Skin of body (tissue), 2 donors: ENCODE data around the gene CHAF1B. TPM values are rescaled to one million over a fixed set of nuclear protein-coding genes. Genes with fewer than 3 reads are reported as not detected.

Source experiments
- DNase-seq: peaks from one replicate; lab custom pipeline; 2025; lab: John Stamatoyannopoulos, UW
- total RNA-seq: library from RNA; depleted of rRNA; stranded (reverse); fragments of >200 nt; gene quantifications from one replicate; pipeline ENCODE4 v1.2.3, GENCODE V29; 2014

Gene CHAF1B
- total RNA-seq, 1 donor from 2014 or later = 1.6 TPM

DNA sequence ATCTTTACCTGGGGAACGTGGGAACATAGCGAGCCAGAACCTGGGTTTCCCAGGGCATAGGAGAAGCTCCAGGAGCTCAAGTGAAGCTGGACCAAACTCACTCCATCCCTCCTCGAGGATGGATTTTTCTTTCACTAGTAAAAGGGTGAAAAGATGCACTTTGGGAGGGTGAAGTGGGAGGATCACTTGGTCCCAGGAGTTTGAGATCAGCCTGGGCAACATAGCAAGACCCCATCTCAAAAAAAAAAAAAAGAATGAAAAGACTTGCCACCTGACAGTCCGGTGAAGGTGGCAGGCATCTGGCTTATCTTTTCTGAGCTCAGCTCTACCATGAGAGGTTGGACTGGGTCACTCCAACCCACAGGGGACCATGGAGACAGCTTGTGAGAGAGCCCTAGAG, 42.3 kb downstream of the CHAF1B start:
- DNase-seq = no peak

DNA sequence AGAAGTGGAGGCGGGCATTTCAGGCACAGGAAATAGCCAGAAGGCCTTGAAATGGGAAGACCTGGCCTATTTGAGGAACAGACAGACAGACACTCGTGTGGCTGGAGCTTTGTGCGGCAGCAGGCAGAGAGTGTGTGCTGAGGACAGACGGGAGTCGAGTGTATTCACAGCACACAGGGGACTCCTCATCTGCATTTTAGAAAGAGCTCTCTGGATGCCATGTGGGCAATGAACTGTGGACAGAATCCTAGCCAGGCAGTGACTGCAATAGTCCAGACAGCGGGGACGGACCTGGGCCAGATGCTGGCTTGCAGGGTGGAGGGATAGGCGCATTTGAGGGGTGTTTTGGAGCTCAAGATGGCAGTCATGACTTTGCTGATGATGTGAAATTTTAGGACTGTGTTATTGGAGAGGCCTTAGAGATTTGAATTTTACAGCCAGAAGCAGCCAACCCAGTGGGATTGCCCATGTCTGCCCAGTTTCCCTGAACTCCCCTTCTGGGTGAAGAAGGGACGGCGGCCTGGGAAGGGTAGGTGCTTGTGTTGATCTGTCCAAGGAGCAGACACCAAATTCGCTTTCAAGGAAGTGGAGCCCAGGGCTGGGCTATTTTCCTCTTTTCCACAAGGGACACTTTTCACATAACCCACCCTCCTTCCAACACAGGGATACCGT, 43.7 kb downstream of the CHAF1B start:
- DNase-seq = no peak

DNA sequence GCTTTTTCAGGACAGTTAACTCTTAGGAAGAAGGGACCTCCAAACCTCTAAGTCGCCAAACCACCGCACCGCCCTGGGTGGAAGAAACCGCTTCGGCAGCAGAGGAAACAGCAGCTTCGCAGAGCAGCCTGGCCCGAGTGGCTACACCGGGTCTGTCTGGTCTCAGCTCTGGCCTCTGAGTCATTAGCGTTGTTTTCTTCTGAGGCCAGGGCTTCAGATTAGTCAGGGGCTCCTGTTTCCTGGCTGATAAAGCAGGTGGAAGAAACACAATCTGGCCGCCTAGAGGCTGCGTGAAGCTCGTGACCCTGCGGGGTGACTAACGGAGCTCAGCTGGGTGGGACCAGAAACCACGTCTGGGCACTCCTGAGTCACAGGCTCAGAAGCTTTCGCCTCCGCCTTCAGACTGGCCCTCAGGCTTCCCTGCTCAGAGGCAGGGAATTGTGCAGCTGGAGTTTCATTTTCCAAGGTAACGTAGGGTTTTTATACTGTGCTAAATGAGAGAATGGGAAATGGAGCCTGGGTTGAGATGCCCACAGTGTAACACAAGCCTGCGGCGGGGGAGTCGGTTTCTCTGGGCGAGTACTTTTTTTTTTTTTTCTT, 44.9 kb downstream of the CHAF1B start:
- DNase-seq = no peak

DNA sequence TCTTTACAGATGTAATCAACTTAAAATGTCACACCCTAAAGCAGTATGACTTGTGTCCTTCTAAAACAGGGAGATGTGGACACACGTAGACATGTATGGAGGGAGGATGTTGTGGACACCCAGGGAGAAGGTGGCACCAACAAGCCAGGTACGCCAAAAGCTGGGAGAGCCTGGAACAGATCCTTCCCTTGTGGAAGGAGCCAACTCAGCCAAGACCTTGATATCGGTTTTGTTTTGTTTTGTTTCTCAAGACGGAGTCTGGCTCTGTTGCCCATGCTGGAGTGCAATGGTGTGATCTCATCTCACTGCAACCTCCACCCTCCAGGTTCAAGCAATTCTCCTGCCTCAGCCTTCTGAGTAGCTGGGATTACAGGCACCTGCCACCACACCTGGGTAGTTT, 45.6 kb downstream of the CHAF1B start:
- DNase-seq = no peak

DNA sequence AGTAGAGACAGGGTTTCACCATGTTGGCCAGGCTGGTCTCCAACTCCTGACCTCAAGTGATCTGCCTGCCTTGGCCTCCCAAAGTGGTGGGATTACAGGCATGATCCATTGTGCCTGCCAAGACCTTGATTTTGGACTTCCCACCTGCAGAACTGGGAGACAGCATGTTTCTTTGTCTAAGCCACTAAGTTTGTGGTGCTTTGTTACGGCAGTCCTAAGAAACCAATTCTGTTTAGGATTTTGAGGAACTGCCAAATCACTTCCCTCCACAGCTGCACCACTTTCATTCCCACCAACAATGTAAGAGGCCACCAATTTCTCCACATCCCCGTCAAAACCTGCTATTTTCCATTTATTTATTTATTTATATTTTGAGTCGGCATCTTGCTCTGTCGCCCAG, 46.1 kb downstream of the CHAF1B start:
- no peak for DNase-seq

DNA sequence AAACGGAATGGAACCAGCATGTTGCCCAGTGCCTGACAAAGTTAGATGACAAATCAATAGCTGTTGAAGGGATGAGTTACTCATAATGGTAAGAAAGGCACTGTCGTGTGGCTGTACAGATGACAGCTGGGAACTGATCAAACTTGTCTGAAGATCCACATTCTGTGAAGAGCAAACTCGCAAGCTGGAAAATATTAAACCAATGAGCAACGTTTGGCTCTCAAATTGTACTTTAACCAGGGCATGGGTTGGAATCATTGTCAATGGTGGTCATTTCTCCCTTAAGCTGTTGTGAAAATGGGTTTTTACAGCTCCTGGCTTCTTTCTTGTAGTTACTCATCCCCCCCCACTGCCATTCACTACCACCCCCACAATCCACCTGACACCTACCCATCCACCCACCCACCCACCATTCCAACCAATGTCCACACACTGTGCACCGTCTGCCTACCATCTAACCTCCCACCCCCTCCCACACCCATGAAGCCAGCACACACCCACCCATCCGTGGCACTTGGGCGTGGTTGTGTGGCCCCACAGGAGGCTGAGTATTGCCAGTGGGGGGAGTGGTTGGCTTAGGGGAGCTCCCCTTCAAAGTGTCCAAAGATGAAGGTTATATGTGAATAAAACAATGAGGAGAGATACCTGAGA, 48.0 kb downstream of the CHAF1B start:
- DNase-seq = no peak

DNA sequence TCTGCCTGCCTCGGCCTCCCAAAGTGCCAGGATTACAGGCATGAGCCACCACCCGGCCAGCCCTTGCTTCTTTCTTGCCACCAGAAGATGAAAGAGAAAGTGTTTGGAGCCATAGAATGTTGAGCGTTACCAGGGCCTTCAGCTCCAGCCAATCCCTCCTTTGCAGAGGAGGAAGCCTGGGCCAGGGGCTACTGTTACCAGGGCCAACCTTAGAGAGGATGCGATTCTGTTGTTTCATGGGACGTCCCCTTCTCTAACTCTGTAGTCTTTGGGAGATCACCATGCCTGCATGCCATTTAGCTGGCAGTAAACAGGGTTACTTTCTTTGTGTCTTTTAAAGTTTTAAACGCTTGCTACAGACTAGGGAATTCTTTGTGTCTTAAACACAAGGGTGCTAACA, 49.0 kb downstream of the CHAF1B start:
- DNase-seq = no peak

DNA sequence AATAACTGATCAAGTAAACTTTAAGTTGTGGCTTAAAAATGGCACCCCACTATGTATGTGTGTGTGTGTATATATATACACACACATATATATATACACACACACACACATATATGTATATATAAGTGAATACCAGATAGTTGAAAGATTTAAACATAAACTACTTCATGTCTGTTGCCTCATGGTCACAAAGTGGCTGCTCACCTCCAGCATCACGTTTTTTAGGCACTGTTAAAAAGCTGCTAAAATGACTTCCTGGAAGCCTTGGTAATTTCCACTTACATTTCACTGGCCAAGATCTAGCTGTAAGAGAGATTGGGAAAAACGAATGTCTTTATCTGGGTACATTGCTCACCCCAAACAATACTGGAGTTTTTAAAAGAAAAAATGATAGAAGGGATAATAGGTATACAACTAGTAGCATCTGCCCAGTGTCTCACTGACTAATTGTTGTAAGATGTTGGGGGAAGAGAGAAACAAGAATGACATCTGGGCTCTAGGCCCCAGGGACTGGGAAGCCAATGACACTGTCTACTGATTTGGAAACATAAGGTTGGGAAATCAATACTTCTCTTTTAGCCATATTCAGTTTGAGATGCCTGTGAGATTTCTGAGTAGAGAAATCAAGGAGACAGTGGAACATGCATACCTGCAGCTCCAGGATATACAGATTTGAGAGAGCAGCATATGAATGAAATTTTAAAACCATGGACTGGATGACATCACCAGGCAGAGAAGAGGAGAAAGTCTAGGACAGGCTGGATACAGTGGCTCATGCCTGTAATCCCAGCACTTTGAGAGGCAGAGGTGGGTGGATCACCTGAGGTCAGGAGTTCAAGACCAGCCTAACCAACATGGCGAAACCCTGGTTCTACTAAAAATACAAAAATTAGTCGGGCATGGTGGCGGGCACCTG, 51.9 kb downstream of the CHAF1B start:
- DNase-seq = no peak

DNA sequence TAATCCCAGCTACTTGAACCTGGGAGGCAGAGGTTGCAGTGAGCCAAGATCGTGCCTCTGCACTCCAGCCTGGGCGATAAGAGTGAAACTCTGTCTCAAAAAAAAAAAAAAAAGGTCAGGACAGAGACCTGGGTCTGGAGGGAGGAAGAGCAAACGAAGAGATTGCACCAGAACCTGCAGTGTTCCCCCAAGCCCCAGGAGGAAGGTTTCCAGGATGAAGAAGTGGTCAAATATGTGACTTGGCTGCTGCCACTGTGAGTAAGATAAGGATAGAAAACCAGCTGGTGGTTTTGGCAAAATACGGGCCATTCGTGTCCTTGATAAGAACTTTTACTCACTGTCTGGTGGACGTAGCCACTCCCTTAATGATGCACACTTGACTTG, 52.5 kb downstream of the CHAF1B start:
- no peak for DNase-seq

DNA sequence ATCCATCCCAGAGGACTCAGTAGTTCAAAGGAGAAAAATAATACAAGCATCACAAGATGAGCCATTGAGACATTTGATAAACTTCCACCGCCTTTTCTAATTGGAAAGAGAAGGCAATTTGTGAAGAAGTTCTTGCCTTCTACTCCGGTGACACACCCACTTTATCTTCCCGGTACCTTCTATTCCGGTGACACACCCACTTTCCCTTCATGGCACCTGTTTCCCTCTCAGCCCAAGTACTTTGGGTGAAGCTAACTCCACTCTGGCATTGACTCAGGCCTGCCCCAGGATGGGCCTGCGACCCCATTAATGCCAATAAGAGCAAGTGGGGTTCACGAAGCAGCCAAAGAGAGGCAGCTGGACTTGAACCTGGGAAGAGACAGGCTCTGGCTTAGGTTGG, 56.5 kb downstream of the CHAF1B start:
- no peak for DNase-seq

DNA sequence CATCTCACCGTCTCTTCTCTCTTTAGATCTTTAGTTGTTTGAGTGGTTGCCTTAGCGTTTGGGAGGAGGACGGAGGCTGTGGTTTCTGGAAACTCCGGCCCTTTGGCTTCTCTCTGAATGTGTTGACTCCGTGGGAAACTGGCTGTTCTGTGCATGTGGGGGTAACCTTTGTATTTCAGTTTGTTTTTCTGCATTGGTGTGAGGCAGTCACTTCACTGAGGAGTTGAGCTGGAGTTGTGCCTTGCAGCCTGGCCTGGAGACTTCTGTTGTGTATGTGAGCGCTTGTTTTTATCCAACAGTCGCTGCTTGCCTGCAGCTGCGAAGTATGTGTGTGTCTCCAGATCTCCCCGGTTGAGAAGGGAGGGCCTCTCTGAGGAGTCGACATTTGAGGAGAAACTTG, 61.1 kb downstream of the CHAF1B start:
- no peak for DNase-seq

DNA sequence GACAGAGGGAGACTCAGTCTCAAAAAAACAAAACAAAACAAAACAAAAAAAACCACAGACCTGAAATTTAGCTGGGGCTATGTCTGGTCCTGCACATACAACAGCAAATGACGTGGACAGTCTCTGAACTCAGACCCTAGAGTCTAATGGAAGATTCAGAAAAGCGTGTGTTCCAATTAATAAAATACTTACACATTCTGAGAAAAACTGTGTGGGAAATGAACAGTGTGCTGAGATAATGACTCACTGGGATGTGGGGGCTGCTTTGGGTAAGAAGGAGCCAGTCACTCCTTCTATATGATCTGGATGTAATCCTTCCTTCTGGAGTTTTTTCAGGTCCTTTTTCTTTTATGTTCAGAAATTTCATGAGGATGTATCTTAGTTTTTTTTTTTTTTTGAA, 65.3 kb downstream of the CHAF1B start:
- DNase-seq = no peak

DNA sequence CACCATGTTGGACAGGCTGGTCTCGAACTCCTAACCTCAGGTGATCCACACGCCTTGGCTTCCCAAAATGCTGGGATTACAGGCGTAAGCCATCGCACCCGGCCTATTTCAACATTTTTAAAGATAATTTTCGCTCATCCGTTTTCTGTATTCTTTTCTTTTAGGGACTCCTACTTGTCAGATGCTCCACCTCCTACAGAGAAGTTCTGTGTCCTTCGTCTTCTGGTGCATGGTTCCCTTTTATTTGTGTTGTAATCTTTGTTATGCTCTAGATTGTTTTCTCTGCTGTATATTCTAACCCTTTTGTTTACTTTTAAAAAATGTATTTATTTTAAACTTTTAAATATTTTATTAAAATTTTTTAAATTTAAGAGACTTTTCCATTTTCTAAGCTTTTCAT, 66.3 kb downstream of the CHAF1B start:
- no peak for DNase-seq

DNA sequence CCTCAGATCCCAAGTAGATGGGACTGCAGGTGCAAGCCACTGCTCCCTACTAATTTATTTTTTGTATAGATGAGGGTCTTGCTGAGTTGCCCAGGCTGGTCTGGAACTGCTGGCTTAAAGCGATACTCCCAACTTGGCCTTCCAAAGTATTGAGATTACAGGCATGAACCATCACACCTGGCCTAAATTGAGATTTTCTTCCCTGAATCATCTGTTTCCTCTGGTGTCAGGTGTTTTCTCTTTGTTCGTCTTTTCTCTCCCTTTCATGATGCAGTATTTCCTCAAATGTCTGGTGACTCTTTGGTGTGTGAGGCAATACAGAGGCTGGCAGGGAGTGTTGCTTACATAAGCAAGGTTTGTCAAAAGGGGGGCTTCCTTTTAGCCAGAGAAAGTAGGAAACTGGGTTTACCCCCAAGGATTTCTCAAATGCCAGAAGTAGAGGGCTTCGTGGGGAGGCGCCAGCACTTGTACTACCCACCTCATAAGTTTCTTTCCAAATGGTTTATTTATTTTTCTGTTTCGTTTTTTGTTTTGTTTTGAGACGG, 67.2 kb downstream of the CHAF1B start:
- no peak for DNase-seq

DNA sequence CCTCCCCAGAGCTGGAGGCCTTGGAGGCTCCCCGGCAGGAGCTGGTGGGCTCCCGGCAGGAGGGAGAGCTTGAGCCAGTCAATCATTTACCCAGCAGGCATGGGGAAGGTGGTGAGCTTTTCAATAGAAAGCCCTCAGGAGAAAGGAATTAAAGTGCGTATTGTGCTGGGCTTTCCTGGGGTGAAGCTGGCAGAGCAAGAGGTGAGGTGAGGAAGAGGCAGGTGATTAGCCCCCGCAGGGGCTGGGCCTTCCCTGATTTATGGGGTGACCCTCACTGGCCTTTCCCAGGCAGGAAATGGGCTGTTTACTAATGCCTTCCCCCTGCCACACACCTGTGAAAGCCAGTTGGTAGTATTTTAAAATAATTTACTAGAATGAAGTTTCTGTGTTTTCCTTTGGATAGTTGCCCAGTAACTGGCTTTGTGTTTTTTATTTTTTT, 68.9 kb downstream of the CHAF1B start:
- DNase-seq = no peak

DNA sequence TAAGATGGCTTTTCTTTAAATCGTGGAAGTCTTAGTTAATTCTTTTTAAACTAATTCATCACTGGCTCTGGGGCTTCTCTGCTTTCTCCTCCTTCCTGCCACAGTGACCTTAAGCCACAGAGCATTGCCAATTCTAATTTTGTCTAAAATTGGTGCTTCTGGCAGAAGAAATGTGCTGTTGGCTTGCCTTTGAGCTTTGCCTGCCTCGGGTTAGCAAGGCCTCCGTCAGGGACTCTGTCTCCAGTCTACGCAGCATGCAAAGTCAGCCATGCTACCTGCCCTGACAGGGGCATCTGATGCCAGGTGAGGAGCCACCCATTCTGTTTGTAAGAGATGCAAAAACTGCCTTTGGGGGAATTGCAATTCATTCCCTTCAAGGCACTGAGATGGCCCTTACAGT, 69.5 kb downstream of the CHAF1B start:
- DNase-seq = no peak

DNA sequence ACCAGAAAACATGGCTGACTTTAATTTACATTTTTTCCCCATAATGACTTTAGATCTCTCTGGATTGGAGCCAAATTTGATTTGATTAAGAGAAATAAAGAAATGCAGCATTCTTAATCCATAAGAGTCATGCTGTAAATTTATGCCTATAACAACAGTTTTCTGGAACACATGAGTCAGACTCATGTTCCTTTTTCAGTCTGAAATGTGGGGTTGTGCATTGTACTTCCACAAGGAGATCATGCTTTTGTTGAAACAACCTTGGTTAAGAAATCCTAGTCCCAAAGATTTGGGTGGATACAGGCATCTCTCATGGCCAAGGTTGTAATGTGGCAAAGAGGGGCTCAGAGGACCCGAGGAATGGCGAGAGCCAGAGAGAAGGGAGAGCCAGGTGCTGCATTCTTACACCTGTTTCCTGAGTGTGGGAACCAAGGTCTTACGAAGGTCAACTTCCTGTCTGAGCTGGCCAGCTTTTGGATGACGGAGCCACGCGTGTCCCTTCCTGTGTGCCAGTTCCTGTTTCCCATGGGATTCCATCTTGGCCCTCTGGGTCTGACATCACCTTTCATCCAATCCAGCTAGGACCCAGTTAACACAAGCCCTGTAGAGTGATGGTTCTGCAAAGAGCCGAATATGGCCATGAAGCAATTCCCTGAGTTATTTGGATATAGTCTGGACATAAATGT, 71.7 kb downstream of the CHAF1B start:
- DNase-seq = no peak

DNA sequence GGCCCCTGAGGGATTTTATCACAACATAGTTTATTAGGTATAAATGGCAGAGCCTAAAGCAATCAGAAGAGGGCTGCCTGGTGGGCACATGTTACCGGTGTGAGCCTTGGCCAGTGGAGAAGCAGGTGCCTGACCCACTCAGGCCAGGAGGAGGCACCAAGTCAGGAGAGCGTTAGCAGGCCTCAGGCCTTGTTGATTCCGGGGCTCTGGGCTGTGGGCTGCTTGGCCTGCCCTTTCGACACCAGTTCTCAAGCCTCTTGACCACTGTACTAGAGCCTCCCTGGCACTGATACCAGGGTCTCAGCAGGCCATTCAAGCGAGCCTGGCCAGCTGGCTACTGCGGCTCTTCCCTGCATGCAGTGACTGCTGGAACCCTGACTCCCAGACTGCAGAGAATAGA, 73.9 kb downstream of the CHAF1B start:
- no peak for DNase-seq

DNA sequence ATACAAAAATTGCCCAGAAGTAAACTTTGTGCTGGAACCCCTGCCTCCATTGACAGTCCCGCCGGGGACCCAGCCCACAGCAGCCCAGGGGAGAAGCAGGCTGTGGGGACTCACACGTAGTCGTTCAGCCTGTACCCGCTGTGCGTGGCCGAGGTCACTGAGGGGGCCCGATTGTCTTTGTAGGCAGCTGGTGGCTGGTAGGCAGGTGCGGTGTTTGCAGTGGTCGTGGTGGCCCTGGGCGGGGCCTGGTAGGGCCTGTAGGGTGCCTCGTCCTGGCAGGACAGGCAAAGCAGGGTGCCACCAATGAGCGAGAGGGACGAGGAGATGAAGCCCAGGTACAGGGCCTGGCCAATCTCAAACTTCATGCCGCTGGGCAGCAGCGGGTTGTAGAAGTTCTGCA, 75.7 kb downstream of the CHAF1B start:
- DNase-seq = no peak

DNA sequence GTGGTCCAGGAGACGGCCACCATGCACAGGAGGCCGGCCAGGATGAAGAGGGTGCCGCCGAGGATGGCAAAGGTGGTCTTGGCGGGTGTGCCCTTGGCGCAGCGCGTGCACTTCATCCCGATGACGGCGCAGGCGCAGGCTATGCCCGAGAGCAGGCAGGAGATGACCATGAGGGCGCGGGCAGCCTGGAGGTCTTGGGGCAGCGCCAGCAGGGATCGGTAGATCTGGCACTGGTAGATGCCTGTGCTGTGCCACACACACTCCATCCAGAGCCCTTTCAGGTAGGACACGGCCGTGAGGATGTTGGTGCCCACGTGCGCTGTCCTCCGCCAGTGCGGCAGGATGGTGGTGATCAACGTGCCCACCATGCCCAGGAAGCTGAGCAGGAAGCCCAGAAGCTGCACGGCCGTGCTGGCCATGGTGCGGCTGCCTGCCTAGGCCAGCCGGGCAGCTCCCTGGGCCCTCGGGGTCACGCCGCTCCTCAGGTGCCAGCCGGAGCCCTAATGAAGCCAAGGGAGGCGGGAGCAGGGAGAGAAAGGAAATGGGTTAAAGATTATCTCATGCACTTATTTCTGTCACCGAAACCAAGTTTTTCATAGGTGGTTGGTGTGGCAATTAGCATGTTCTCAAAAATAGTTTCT, 76.2 kb downstream of the CHAF1B start:
- DNase-seq = no peak
